Measurements from ENCODE around the gene KCNJ3.
"Not testable (repeated sequence)": the region's sequence is repeated elsewhere in the genome, so short reads cannot be mapped to it uniquely, and the experiment has no call there.

KCNJ3 gene

DNA sequence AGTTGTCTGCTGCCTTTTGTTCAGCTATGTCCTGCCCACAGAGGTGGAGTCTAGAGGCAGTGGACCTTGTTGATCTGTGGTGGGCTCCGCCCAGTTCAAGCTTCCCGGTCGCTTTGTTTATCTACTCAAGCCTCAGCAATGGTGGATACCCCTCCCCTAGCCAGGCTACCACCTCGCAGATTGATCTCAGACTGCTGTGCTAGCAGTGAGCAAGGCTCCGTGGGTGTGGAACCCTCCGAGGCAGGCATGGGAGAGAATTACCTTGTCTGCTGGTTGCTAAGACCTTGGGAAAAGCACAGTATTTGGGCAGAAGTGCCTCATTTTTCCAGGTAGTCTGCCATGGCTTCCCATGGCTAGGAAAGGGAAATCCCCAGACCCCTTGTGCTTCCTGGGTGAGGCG, 146.0 kb downstream of the KCNJ3 start:
- DNase-seq (ENCODE audit: low read depth), result no peak

DNA sequence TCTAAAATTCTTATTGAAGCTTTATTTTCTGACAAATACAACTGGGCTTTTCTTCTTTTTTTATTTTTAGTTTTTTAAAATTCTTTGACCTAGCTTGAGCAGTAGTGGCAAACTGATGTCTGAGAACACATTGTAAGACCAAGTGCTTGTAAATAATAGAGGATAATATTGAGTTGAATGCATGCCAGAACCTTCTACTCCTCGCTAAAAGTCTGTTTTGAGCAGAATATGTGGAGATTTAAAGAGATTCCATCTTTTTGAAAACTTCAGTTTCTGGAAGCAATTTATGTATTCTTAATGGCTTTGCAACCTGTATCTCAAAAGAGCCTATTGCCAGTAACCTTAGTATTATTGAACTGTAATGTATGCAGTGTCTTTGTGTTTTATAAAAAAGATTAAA, 148.3 kb downstream of the KCNJ3 start:
- no peak for DNase-seq (ENCODE audit: low read depth)

DNA sequence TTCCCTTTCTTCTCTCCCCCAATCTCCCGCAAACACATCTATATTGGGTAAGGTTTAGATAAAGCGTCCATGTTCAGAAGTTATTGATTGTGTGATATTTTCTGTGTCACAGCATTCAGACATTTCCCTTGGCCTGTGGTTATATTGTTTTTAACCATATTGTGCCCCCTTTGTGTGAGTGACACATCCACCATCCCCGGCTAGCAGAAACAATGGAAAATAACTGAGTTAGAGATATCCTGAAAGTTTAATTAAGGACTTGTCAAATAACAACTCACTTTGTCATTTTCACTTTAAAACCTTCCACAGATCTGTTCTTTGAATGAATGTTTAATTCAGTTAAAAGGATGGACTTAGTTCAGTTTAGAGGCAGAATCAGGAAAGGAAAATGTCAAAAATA, 151.0 kb downstream of the KCNJ3 start:
- DNase-seq (ENCODE audit: low read depth), result no peak

DNA sequence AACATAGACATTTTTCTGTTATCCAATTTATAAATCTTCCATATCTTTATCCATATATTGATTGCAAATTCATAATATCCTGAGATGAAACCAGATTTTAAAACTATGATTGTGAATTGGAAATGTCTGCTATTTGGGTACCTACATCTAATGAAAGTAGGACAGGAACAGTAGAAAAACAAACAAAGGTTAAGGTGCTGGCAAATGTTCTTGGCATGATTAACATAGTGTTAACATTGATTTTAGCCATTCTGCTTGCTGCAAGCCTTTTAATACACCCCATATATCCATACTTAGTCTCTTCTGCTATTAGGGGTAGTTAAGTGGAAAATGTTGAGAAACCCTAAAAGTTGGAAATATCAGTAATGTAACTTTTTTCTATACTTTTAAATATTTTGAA, 152.0 kb downstream of the KCNJ3 start:
- no peak for DNase-seq (ENCODE audit: low read depth)

DNA sequence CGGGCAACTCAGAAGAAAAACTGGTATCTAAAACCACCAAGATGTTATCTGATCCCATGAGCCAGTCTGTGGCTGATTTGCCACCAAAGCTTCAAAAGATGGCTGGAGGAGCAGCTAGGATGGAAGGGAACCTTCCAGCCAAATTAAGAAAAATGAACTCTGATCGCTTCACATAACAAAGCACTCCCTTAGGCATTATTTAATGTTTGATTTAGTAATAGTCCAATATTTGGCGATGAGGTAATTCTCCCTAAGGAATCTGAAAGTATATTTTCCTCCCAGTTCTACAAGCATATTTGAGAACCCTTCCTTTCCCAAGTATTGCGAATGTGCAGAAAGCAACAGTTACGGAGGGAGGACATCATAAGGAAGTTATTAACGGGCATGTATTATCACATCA, 156.6 kb downstream of the KCNJ3 start:
- no peak for DNase-seq (ENCODE audit: low read depth)

DNA sequence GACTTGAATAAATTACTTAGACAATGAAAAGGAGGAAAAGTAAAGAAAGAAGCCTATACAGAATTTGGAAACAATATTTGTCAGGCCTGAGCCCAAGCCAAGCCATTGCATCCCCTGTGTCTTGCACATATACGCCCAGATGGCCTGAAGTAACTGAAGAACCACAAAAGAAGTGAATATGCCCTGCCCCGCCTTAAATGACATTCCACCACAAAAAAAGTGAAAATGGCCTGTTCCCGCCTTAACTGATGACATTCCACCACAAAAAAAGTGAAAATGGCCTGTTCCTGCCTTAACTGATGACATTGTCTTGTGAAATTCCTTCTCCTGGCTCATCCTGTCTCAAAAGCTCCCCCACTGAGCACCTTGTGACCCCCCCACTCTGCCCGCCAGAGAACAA, 168.7 kb downstream of the KCNJ3 start:
- not testable (repeated sequence) for DNase-seq (ENCODE audit: low read depth)

DNA sequence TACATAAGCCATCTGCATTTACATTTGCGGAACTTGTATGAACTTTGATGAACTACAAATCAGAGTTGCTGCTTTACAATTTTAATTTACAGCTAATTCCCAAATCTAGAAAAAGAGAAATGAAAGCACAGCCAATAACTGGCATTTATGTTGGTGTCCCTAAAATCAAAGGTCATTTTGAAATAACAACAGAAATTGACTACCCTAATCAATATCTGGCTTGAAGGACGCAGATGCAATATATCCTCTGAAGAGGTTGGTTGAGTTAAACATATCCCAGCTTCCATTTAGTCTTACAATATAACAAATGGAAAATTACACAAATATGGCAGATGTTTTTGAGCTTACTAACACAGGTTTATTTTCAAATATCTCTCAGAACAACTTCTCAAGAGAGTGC, 177.5 kb downstream of the KCNJ3 start:
- DNase-seq (ENCODE audit: low read depth), result no peak

DNA sequence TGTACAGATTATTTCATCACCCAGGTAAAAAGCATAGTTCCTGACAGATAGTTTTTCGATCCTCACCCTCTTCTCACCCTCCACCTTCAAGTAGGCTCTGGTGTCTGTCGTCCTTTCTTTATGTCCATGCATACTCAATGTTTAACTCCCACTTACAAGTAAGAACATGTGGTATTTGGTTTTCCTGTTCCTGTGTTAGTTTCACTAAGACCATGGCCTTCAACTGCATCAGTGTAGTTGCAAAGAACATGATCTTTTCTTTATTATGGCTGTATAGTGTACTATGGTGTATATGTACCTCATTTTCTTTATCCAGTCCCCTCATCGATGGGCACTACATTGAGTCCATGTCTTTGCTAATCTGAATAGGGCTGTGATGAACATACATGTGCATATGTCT, 184.2 kb downstream of the KCNJ3 start:
- no peak for DNase-seq (ENCODE audit: low read depth)

DNA sequence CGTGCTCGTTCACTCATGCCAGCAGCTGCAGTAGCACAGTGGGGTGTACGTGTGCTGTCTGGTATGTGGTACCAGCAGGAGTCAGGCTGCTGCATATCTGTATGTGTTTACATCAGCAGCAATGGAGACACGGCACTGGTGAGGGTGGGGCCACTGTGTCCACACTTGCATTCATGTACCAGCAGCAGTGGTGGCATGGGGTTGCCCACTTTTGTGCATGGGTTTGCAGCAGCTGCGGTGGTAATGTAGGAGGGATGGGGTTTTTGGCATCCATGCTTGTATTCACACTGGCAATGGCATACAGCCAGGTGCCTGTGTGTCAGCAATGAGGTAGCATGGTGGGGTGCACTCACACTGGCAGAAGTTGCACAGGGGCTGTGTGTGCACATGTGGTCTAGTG, 187.8 kb downstream of the KCNJ3 start:
- DNase-seq (ENCODE audit: low read depth), result no peak

DNA sequence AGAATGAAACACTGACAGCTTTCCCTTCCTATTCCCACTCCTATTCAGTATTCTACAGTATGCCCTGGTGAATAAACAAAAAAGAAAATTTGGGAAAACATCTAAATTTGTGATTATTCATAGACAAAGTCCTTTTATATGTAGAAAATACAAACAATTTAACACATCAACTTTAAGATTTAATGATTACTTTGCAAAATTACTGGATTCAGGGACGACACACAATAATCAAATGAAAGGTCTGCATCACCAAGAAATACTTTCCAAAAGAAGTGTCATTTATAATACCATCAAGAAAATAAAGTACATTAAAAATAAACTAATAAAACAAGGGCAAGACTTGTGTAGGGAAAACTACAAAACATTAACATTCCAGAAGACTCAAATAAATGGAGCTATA, 199.8 kb downstream of the KCNJ3 start:
- DNase-seq (ENCODE audit: low read depth), result no peak

DNA sequence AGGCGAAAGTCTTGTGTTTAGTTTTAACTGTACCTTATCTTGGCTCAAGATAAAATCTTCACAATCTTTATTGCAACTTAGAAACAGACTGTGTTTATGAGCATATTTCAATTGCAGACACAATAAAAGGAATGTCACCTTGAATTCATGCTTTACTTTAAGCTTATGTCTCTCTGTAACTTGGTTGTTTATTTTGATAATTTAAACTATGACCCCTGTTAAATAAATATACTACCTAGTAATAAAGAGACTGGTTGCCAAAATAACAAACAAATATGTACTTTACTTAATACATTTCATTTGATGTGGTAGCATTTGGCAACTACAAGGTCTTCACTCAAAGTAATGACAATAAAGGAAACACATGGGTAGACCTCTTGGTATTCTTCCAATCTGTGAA, 202.6 kb downstream of the KCNJ3 start:
- DNase-seq (ENCODE audit: low read depth), result no peak
